ENCODE data around the gene SRGAP3. TPM values are rescaled to one million over a fixed set of nuclear protein-coding genes. Genes with fewer than 3 reads are reported as not detected.

The SRGAP3 gene
- total RNA-seq, 2 donors from 2014 or later, result 2.6 to 12.8 TPM

DNA sequence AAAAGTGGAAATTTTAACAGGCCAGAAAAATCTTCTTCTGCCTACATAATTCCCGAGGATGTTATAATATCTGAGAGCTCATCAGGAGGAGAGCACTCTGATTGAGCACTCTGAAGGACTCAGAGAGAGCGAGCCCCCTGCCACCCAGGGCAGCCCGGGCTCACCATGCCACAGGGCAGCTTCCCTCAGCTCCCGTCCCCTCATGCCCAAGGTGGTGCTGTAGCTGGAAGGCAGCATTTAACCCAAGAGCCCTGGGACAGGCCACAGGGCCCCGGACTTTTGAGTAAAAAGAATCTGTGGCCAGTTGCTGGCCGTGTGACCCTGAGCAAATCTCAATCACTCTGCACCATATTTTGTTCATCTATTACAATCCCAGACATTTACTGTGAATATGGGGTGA, 262.7 kb downstream of the SRGAP3 start:
- no peak for DNase-seq (ENCODE audit: low spot score)
- no peak for ATAC-seq (ENCODE audit: insufficient number of reproducible peaks, low FRiP score, low read depth)
- no peak overlapping the region for H3K4me3 ChIP-seq

GRCh38 chr3:8985876-8986275, 263.6 kb downstream of the SRGAP3 start:
- ATAC-seq (ENCODE audit: insufficient number of reproducible peaks, low FRiP score, low read depth) (no peak), DNase-seq (ENCODE audit: low spot score) (no peak)
- H3K4me3 ChIP-seq, result no peak overlapping the region
- H3K27ac ChIP-seq, result no peak overlapping the region
- H3K27me3 ChIP-seq (replicated peaks; ENCODE audit: insufficient read depth), result no peaks in the 10 kb centered on the region
- no peaks in the 10 kb centered on the region for H3K36me3 ChIP-seq
- H3K9me3 ChIP-seq, result no peaks in the 10 kb centered on the region
- TF ChIP-seq, protein P1, sequence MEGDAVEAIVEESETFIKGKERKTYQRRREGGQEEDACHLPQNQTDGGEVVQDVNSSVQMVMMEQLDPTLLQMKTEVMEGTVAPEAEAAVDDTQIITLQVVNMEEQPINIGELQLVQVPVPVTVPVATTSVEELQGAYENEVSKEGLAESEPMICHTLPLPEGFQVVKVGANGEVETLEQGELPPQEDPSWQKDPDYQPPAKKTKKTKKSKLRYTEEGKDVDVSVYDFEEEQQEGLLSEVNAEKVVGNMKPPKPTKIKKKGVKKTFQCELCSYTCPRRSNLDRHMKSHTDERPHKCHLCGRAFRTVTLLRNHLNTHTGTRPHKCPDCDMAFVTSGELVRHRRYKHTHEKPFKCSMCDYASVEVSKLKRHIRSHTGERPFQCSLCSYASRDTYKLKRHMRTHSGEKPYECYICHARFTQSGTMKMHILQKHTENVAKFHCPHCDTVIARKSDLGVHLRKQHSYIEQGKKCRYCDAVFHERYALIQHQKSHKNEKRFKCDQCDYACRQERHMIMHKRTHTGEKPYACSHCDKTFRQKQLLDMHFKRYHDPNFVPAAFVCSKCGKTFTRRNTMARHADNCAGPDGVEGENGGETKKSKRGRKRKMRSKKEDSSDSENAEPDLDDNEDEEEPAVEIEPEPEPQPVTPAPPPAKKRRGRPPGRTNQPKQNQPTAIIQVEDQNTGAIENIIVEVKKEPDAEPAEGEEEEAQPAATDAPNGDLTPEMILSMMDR (IDR thresholded peaks at IDR 0.05), result no peak
- H3K4me1 ChIP-seq (ENCODE audit: control insufficient read depth in 1 of 2, low read depth in 2 of 2), result no peaks in the 10 kb centered on the region

More for the DNA sequence above, 262.7 kb downstream of the SRGAP3 start:
- Histone ChIP-seq H3K36me3 (no peaks in the 10 kb centered on the region), H3K4me1 (ENCODE audit: control insufficient read depth in 1 of 2, low read depth in 2 of 2) (no peaks in the 10 kb centered on the region), H3K27me3 (replicated peaks; ENCODE audit: insufficient read depth) (no peaks in the 10 kb centered on the region), H3K27ac (no peak overlapping the region), H3K9me3 (no peaks in the 10 kb centered on the region)
- TF ChIP-seq, protein P1 (IDR thresholded peaks at IDR 0.05), result no peak

- ATAC-seq (ENCODE audit: insufficient number of reproducible peaks, low FRiP score, low read depth), result no peak
- no peak overlapping the region for H3K4me3 ChIP-seq
These were observed 264.0 kb downstream of the SRGAP3 start for GRCh38 chr3:8985411-8985831.

DNA sequence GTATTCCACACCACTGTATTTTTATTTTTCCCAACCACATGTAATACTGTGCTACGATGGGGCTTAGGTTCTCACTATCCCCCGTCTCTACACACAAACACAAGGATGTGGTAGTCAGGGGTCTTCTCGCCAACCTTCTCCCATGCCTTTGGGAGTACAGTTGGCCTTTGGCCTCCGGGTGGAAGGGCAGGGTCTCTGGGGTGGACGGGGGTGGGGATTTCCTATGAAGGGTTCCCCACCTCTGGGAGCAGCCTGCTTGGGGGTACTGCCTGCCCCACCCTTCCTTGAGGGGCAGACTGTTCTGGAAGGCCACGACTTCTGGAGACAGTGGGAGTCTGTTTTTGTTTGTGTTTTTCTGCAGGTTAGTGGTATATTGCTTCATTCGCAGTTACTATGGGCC, 264.9 kb downstream of the SRGAP3 start:
- Histone ChIP-seq H3K36me3 (no peaks in the 10 kb centered on the region), H3K4me3 (no peak overlapping the region), H3K4me1 (ENCODE audit: control insufficient read depth in 1 of 2, low read depth in 2 of 2) (no peaks in the 10 kb centered on the region), H3K9me3 (no peaks in the 10 kb centered on the region), H3K27ac (no peak overlapping the region), H3K27me3 (replicated peaks; ENCODE audit: insufficient read depth) (no peaks in the 10 kb centered on the region)
- TF ChIP-seq, protein P1 (IDR thresholded peaks at IDR 0.05), result no peak
- DNase-seq (ENCODE audit: low spot score) (no peak), ATAC-seq (ENCODE audit: insufficient number of reproducible peaks, low FRiP score, low read depth) (no peak)

More at GRCh38 chr3:8985411-8985831, 264.0 kb downstream of the SRGAP3 start:
- H3K4me1 ChIP-seq (ENCODE audit: control insufficient read depth in 1 of 2, low read depth in 2 of 2), result no peaks in the 10 kb centered on the region
- no peaks in the 10 kb centered on the region for H3K9me3 ChIP-seq
- H3K36me3 ChIP-seq, result no peaks in the 10 kb centered on the region
- H3K27me3 ChIP-seq (replicated peaks; ENCODE audit: insufficient read depth), result no peaks in the 10 kb centered on the region
- DNase-seq (ENCODE audit: low spot score), result no peak
- TF ChIP-seq, protein P1 (IDR thresholded peaks at IDR 0.05), result no peak
- H3K27ac ChIP-seq, result no peak overlapping the region

DNA sequence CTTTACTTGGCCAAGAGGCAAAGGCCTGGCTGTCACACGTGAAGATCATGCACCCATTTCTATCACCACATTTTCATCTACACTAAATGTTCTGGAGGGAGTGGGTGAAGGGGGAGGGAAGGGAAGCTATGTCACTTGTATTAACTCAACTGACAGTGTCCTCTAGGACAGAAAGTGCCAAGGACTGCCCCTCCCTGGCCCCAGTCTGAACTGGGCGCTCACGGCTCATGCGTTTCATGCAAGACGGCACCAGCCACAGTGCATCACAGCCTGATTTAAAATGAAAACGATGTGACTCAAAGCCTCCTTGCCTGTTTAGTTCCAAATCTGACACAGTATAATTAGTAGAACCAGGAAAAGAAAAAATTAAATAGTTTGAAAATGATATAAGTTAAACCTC, 265.4 kb downstream of the SRGAP3 start:
- Histone ChIP-seq H3K27me3 (replicated peaks; ENCODE audit: insufficient read depth) (no peaks in the 10 kb centered on the region), H3K4me3 (no peak overlapping the region), H3K27ac (no peak overlapping the region), H3K9me3 (peaks cover 4% of the 10 kb centered on the region), H3K36me3 (no peaks in the 10 kb centered on the region), H3K4me1 (ENCODE audit: control insufficient read depth in 1 of 2, low read depth in 2 of 2) (no peaks in the 10 kb centered on the region)
- ATAC-seq (ENCODE audit: insufficient number of reproducible peaks, low FRiP score, low read depth), result no peak
- DNase-seq (ENCODE audit: low spot score), result no peak
- TF ChIP-seq, protein P1 (IDR thresholded peaks at IDR 0.05), result no peak

Data from thoracic aorta (tissue), 2 donors.